Measurements from ENCODE around the gene MRPL43. TPM values are rescaled to one million over a fixed set of nuclear protein-coding genes. Genes with fewer than 3 reads are reported as not detected.

Gene MRPL43
- total and polyA plus RNA-seq, 2 donors (not counting 3 experiments of a cell fraction or from before 2014, with no cell fraction given): 75.0 to 144 TPM

DNA sequence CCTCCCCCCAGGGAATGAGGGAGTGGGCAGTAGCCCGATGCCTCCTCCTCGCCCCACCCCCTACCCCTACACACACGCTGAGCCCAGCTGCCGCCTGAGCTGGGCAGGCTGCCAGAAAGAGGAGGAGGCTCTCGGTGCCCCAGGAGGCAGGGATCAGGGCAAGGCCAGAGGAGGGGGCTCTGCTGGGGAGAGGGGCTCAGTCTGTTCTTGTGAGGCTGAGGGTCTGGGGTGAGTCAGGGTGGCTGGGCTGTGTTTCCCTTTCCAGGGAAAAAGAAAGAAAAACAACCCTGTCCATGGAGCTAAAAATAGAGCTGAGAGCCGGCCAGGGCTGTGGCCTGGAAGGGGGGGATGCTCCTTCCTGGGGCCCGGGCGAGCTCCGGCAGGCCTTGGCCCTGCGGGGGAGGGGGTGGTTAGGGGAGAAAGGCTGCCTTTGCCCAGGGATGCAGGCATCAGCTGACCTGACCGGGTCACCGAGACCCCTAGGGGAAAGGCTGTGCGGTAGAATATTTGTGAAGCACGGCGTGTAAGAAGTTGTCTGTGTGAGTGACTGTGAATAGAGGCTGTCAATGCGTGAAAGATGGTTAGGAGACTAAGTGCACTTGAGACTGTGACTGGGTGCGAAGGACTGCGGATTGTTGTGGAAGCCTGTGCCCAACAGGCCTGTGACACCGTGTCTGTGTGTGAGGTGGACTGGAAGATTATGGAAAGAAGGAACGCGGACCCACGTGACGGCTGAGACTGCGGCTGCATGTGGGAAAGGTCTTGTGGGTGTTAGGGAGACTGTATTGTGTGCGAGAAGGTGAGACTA is 11.1 kb upstream of the MRPL43 start:
- Histone ChIP-seq H3K79me2 (ENCODE audit: control insufficient read depth, insufficient read depth, low read length) (peaks cover 32% of the 10 kb centered on the region), H4K20me1 (replicated peaks; ENCODE audit: control insufficient read depth, extremely low read depth, insufficient read depth, low read length) (no peaks in the 10 kb centered on the region), H3K9me3 (replicated peaks; ENCODE audit: control insufficient read depth, insufficient read depth, low read length) (no peaks in the 10 kb centered on the region), H3K4me3 (replicated peaks in 1 of 3; ENCODE audit: insufficient read depth in 1 of 3, low read depth in 1 of 3, low read length in 3 of 3) (peak overlapping the region in 2 of 3 experiments; percentile 1 to 85), H2AFZ (ENCODE audit: low read depth, low read length) (peak overlapping the region; percentile 38), H3K9me1 (replicated peaks; ENCODE audit: control insufficient read depth, extremely low read depth, insufficient read depth, low read length) (no peaks in the 10 kb centered on the region), H3K27ac (ENCODE audit: insufficient read depth, low read depth, low read length) (peak overlapping the region; percentile 86), H3K4me1 (ENCODE audit: control insufficient read depth, extremely low read depth, insufficient read depth, low read length) (peaks cover 33% of the 10 kb centered on the region), H3K27me3 (ENCODE audit: control insufficient read depth in 2 of 2, insufficient read depth in 2 of 2, low read length in 2 of 2) (no peaks in the 10 kb centered on the region), H3K4me2 (ENCODE audit: insufficient read depth, low read length) (peak overlapping the region; percentile 6), H3K9ac (replicated peaks; ENCODE audit: extremely low read depth, insufficient read depth, low read length) (peak overlapping the region; percentile 84), H3K36me3 (ENCODE audit: control insufficient read depth in 2 of 2, extremely low read depth in 1 of 2, insufficient read depth in 2 of 2, low read length in 2 of 2) (peaks cover 2 to 9% of the 10 kb centered on the region in 2 experiments)
- dilution Hi-C loops (cut with MboI; ENCODE audit: extremely low pct_ligation_motif_present, low sequenced_read_pairs) (no loop called here), intact Hi-C loops (cut with micrococcal nuclease) (loop anchor here (1.0 to 2.0 kb wide), 2 partner anchors 15 to 62 kb away; partner anchors contain the start of gene KAZALD1)
- TF ChIP-seq, protein P1, sequence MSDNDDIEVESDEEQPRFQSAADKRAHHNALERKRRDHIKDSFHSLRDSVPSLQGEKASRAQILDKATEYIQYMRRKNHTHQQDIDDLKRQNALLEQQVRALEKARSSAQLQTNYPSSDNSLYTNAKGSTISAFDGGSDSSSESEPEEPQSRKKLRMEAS (IDR thresholded peaks at IDR 0.05; ENCODE audit: insufficient read depth, insufficient read length): no peak
- no peak for TF ChIP-seq POLR2AphosphoS5 (IDR thresholded peaks at IDR 0.05; ENCODE audit: insufficient read depth, low read depth, low read length)
- TF ChIP-seq GATA2 (IDR thresholded peaks at IDR 0.05; ENCODE audit: insufficient read depth, insufficient read length, low read depth, low read length): no peak
- no peak for TF ChIP-seq EZH2 (IDR thresholded peaks at IDR 0.05; ENCODE audit: borderline replicate concordance, low read depth, low read length, severe bottlenecking)
- TF ChIP-seq MYC (IDR thresholded peaks at IDR 0.05; ENCODE audit: low read depth, low read length): no peak
- TF ChIP-seq FOS (IDR thresholded peaks at IDR 0.05; ENCODE audit: borderline replicate concordance, insufficient read depth, low read length): peak; percentile 29
- POLR2A ChIA-PET: no interaction called here
- peak; percentile 85 for DNase-seq (ENCODE audit: low read depth, low spot score)
- TSS peak; percentile 60 for BruUV-seq (replicated peaks)
- CTCF ChIA-PET: interaction anchor here (0.6 to 12.6 kb wide), 13 partner anchors 10 to 1816 kb away, joined by 3 to 254 read pairs (median 4); partner anchors contain the start of genes MRPL43, PDZD7, SEMA4G and SFXN3
- FAIRE-seq: peak; percentile 83
